HG03460 (cell line): ENCODE measurements around the gene ROPN1B.
"Not testable (repeated sequence)": the region's sequence is repeated elsewhere in the genome, so short reads cannot be mapped to it uniquely, and the experiment has no call there.

Experiments
- ATAC-seq: cut with Tn5 transposase; IDR thresholded peaks from one replicate; pipeline ENCODE4 v1.9.1; 2021; ENCODE audit not compliant: unreplicated experiment

The ROPN1B gene

GRCh38 chr3:125957674-125958510 is 11.1 kb upstream of the ROPN1B start:
- no peak for ATAC-seq

GRCh38 chr3:125958511-125959316 is 10.3 kb upstream of the ROPN1B start:
- ATAC-seq, result no peak

GRCh38 chr3:125959317-125960065 is 9.5 kb upstream of the ROPN1B start:
- ATAC-seq, result no peak

- ATAC-seq, result no peak
Observed at GRCh38 chr3:125960066-125960424, 8.9 kb upstream of the ROPN1B start.

GRCh38 chr3:125960456-125961288 is 8.3 kb upstream of the ROPN1B start:
- no peak for ATAC-seq

- ATAC-seq, result no peak
Observed at GRCh38 chr3:125961289-125961589, 7.7 kb upstream of the ROPN1B start.

- not testable (repeated sequence) for ATAC-seq
Observed at GRCh38 chr3:125963834-125964233, 5.1 kb upstream of the ROPN1B start.

- ATAC-seq, result no peak
Observed at GRCh38 chr3:125965505-125965904, 3.5 kb upstream of the ROPN1B start.

- no peak for ATAC-seq
Observed at GRCh38 chr3:125967156-125967555, 1.8 kb upstream of the ROPN1B start.

GRCh38 chr3:125968121-125968520 is 857 bp upstream of the ROPN1B start:
- not testable (repeated sequence) for ATAC-seq

GRCh38 chr3:125971997-125972944 is 3.3 kb downstream of the ROPN1B start:
- not testable (repeated sequence) for ATAC-seq

- not testable (repeated sequence) for ATAC-seq
Observed at GRCh38 chr3:125975245-125976002, 6.4 kb downstream of the ROPN1B start.

- not testable (repeated sequence) for ATAC-seq
Observed at GRCh38 chr3:125976003-125976390, 7.0 kb downstream of the ROPN1B start.

GRCh38 chr3:125977104-125977503 is 8.1 kb downstream of the ROPN1B start:
- not testable (repeated sequence) for ATAC-seq

GRCh38 chr3:125984951-125985350 is 16.0 kb downstream of the ROPN1B start:
- not testable (repeated sequence) for ATAC-seq

- peak; percentile 94 for ATAC-seq
Observed at GRCh38 chr3:125990253-125990970, 21.4 kb downstream of the ROPN1B start.

- ATAC-seq, result not testable (repeated sequence)
Observed at GRCh38 chr3:125996751-125997150, 27.8 kb downstream of the ROPN1B start.

- no peak for ATAC-seq
Observed at GRCh38 chr3:126002189-126002588, 33.2 kb downstream of the ROPN1B start.
